ENCODE measurements around the gene DAZAP1.

DNA sequence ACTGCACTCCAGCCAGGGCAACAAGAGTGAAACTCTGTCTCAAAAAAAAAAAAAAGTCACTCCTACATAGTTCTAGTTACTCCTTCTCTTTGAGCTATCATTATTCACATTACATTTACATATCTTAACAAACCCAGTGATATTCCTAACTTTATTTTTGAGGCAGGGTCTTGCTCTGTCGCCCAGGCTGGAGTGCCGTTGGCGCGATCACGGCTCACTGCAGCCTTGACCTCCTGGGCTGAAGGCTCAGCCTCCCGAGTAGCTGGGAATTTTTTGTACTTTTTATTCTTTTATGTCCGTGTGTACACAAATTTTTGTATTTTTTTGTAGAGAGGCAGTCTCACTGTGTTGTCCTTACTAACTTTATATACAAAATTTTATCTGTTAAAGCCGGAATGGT, 30.2 kb downstream of the DAZAP1 start:
- TF ChIP-seq CTCF (IDR thresholded peaks at IDR 0.05): no peak
- no peak for TF ChIP-seq POLR2A (IDR thresholded peaks at IDR 0.05)
- TF ChIP-seq POLR2AphosphoS5 (IDR thresholded peaks at IDR 0.05): no peak
- no peak for TF ChIP-seq EP300 (IDR thresholded peaks at IDR 0.05)
